ENCODE results near the gene KRTAP19-1. TPM values are rescaled to one million over a fixed set of nuclear protein-coding genes. Genes with fewer than 3 reads are reported as not detected.

The KRTAP19-1 gene
- total RNA-seq, 1 experiment from 2014 or later, result not detected

DNA sequence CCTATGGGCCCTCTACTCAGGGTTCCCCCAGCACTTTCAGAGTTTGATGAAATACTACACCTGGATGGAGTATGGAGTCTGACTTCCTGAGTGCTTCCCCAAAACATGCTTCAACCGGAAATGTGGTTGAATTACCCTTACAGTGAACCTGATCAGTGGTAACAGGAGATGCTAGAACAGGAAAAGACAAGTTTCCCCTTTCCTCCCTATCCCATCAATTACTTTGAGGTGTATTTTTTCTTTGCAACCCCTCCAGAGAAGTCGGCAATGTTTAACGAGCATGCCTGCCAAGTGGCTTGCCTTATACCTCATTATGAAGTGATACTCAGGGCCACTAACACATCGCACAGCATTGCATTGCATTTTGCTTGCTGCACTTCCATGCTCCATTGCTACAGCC lies 33.1 kb downstream of the KRTAP19-1 start:
- Mint-ChIP-seq H3K36me3 (ENCODE audit: insufficient read depth in 1 of 3, low read depth in 3 of 3) (peaks cover 0 to 4% (median 0%) of the 10 kb centered on the region in 3 experiments; a peak in 1 of 7 replicates), H3K27ac (no peak overlapping the region), H3K9me3 (no peaks in the 10 kb centered on the region), H3K27me3 (ENCODE audit: low read depth) (no peaks in the 10 kb centered on the region), H3K4me3 (no peak overlapping the region), H3K4me1 (peaks cover 17 to 26% of the 10 kb centered on the region in 2 experiments)
- H3K27me3 ChIP-seq (ENCODE audit: insufficient read depth, low read length), result no peaks in the 10 kb centered on the region
- no peak overlapping the region for H2BK20ac ChIP-seq (ENCODE audit: low read depth, low read length, poor library complexity, severe bottlenecking)
- no peak overlapping the region for H2BK12ac ChIP-seq (ENCODE audit: insufficient read length, low read depth, low read length)
- H2AFZ ChIP-seq (ENCODE audit: low read length), result no peak overlapping the region
- no peaks in the 10 kb centered on the region for H3K79me1 ChIP-seq (ENCODE audit: insufficient read depth, low read depth, low read length, poor library complexity, severe bottlenecking)
- H3K23me2 ChIP-seq (ENCODE audit: insufficient read length, low read depth, low read length, poor library complexity, severe bottlenecking), result no peaks in the 10 kb centered on the region
- H4K20me1 ChIP-seq (ENCODE audit: control insufficient read depth, insufficient read depth, insufficient read length), result no peaks in the 10 kb centered on the region
- H4K91ac ChIP-seq (ENCODE audit: insufficient read length, low read depth, low read length), result no peak overlapping the region
- no peak overlapping the region for H3T11ph ChIP-seq (ENCODE audit: low read length)
- no peak overlapping the region for H3K56ac ChIP-seq (ENCODE audit: insufficient read length, low read depth, low read length)
- H4K8ac ChIP-seq (replicated peaks; ENCODE audit: insufficient read length, low read depth, low read length), result no peak overlapping the region
- no peak overlapping the region for H3K23ac ChIP-seq (ENCODE audit: insufficient read length, low read depth, low read length)
- peaks cover 3% of the 10 kb centered on the region; the same call in 1 of the 2 replicates for H3K4me1 ChIP-seq (ENCODE audit: insufficient read depth, low read length)
- H3K9ac ChIP-seq (ENCODE audit: extremely low read depth, insufficient read length, low read length), result no peak overlapping the region
- no CpG with 5 or more reads among the region's 4 CpGs for WGBS (ENCODE audit: extremely low coverage, insufficient read length, low lambda C conversion rate)
- no peak for DNase-seq
- no peaks in the 10 kb centered on the region for H3K79me2 ChIP-seq (ENCODE audit: insufficient read depth, low read length)
- H2BK5ac ChIP-seq (ENCODE audit: insufficient read length, low read length), result no peak overlapping the region
- H3K4ac ChIP-seq (ENCODE audit: low read depth, low read length), result no peak overlapping the region
- no peak overlapping the region for H4K5ac ChIP-seq (ENCODE audit: insufficient read length, low read depth, low read length)
- no peak overlapping the region for H3K14ac ChIP-seq (ENCODE audit: insufficient read depth, low read length)
- no peak overlapping the region for H2BK15ac ChIP-seq (ENCODE audit: low read depth, low read length)
- TF ChIP-seq, protein P1, sequence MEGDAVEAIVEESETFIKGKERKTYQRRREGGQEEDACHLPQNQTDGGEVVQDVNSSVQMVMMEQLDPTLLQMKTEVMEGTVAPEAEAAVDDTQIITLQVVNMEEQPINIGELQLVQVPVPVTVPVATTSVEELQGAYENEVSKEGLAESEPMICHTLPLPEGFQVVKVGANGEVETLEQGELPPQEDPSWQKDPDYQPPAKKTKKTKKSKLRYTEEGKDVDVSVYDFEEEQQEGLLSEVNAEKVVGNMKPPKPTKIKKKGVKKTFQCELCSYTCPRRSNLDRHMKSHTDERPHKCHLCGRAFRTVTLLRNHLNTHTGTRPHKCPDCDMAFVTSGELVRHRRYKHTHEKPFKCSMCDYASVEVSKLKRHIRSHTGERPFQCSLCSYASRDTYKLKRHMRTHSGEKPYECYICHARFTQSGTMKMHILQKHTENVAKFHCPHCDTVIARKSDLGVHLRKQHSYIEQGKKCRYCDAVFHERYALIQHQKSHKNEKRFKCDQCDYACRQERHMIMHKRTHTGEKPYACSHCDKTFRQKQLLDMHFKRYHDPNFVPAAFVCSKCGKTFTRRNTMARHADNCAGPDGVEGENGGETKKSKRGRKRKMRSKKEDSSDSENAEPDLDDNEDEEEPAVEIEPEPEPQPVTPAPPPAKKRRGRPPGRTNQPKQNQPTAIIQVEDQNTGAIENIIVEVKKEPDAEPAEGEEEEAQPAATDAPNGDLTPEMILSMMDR (conservative IDR thresholded peaks at IDR 0.05), result no peak
- no peak overlapping the region for H2BK120ac ChIP-seq (ENCODE audit: low read depth, low read length, poor library complexity, severe bottlenecking)
- H3K9me3 ChIP-seq (ENCODE audit: control insufficient read depth, low read depth, low read length), result no peaks in the 10 kb centered on the region
- no peak overlapping the region for H3K27ac ChIP-seq (ENCODE audit: insufficient read length, low read depth, low read length)
- H3K18ac ChIP-seq (ENCODE audit: insufficient read length, low read depth, low read length), result no peak overlapping the region
- no peak overlapping the region for H3K4me2 ChIP-seq (ENCODE audit: insufficient read depth, insufficient read length, low read length)
- no peak overlapping the region for H2AK5ac ChIP-seq (ENCODE audit: insufficient read length, low read length)

Measured in H9 (cell line).